ENCODE results near the gene HSPA12A. TPM values are rescaled to one million over a fixed set of nuclear protein-coding genes. Genes with fewer than 3 reads are reported as not detected.

HSPA12A gene
- total and polyA plus RNA-seq, 4 donors = 2.0 to 9.8 (median 5.0) TPM

DNA sequence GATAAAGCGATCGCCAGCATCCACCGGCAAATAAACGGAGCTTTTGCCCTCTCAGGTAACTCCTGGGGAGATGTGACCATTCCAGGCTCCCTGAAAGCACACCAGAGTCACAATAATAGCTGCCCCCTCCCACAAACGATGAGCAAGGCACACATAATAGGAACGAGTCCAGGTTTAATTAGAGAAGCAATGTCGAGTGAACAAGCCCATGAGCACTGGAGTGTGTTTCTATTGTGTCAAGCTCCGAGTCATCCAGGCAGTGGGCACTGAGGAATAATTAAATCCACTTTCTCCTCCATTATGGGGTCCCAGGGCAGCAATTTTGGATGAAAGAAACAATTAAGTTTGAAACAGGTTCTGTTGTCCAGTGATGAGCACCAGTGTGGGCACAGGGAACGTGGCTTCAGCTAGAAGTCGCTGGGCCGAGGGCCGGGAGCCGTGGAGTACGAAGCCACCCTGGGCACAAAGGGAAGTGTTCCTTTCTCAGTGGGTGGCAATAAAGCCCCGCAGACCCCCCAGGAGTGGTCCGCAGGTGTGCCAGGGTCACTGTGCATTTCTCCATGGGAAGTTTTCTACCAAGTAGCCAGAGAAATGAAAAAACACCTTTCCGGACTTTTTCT, 109.7 kb downstream of the HSPA12A start:
- ATAC-seq (ENCODE audit: insufficient read depth, low FRiP score) = no peak
- no peak for DNase-seq

DNA sequence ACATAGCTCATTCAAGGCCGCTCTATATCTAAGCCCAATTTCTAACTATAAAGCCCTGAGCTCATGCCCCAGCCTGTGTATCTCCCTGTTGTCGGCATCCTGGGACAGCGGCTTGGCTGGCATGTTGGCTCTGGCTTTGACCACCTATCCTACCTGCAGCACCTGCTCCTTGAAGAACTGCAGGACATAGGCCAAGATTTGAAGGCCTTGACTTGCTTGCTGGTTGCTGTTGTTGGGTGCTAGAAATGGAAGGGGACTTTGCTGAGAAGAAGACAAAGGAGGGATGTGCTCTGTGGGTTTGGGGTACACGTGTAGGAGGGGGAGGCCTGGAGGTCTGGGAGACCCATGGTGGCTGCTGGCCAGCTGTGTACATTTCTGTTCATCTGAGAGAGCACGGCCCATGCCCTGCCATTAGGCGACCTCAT, 110.5 kb downstream of the HSPA12A start:
- Histone ChIP-seq H3K9me3 (ENCODE audit: control insufficient read depth in 4 of 4, insufficient read depth in 3 of 4, low read length in 3 of 4) (peaks cover 0 to 2% (median 0%) of the 10 kb centered on the region in 4 donors), H3K36me3 (ENCODE audit: control insufficient read depth in 4 of 4, insufficient read depth in 4 of 4, low read length in 4 of 4) (no peaks in the 10 kb centered on the region), H3K4me1 (ENCODE audit: control insufficient read depth in 5 of 5, insufficient read depth in 5 of 5, low read length in 5 of 5) (peaks cover 0 to 3% (median 0%) of the 10 kb centered on the region in 5 donors), H3K27ac (ENCODE audit: low read depth in 1 of 2, low read length in 1 of 2) (no peak overlapping the region), H3K27me3 (ENCODE audit: control insufficient read depth in 3 of 3, insufficient read depth in 3 of 3, low read length in 2 of 3) (peaks cover 0 to 7% (median 0%) of the 10 kb centered on the region in 3 donors), H3K9ac (ENCODE audit: insufficient read depth in 1 of 2, low read length in 2 of 2) (no peak overlapping the region), H3K4me3 (no peak overlapping the region)
- DNase-seq (no peak), ATAC-seq (ENCODE audit: insufficient read depth, low FRiP score) (no peak)
- WGBS, 2 donors = 85 to 91% methylated on average over 6 of the region's 6 CpGs
- TF ChIP-seq, protein P1, sequence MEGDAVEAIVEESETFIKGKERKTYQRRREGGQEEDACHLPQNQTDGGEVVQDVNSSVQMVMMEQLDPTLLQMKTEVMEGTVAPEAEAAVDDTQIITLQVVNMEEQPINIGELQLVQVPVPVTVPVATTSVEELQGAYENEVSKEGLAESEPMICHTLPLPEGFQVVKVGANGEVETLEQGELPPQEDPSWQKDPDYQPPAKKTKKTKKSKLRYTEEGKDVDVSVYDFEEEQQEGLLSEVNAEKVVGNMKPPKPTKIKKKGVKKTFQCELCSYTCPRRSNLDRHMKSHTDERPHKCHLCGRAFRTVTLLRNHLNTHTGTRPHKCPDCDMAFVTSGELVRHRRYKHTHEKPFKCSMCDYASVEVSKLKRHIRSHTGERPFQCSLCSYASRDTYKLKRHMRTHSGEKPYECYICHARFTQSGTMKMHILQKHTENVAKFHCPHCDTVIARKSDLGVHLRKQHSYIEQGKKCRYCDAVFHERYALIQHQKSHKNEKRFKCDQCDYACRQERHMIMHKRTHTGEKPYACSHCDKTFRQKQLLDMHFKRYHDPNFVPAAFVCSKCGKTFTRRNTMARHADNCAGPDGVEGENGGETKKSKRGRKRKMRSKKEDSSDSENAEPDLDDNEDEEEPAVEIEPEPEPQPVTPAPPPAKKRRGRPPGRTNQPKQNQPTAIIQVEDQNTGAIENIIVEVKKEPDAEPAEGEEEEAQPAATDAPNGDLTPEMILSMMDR (IDR thresholded peaks at IDR 0.05; ENCODE audit: control extremely low read depth, extremely low read depth) = no peak

More for the DNA sequence above, 109.7 kb downstream of the HSPA12A start:
- peaks cover 0 to under 1% (median 0%) of the 10 kb centered on the region in 5 donors for H3K4me1 ChIP-seq (ENCODE audit: control insufficient read depth in 5 of 5, insufficient read depth in 5 of 5, low read length in 5 of 5)
- TF ChIP-seq, protein P1 (IDR thresholded peaks at IDR 0.05; ENCODE audit: control extremely low read depth, extremely low read depth) = no peak
- no peaks in the 10 kb centered on the region for H3K9me3 ChIP-seq (ENCODE audit: control insufficient read depth in 4 of 4, insufficient read depth in 3 of 4, low read length in 3 of 4)
- H3K9ac ChIP-seq (ENCODE audit: insufficient read depth in 1 of 2, low read length in 2 of 2) = no peak overlapping the region
- H3K36me3 ChIP-seq (ENCODE audit: control insufficient read depth in 4 of 4, insufficient read depth in 4 of 4, low read length in 4 of 4) = no peaks in the 10 kb centered on the region
- no peak overlapping the region for H3K4me3 ChIP-seq
- peaks cover 0 to 2% (median 0%) of the 10 kb centered on the region in 3 donors for H3K27me3 ChIP-seq (ENCODE audit: control insufficient read depth in 3 of 3, insufficient read depth in 3 of 3, low read length in 2 of 3)
- no peak overlapping the region for H3K27ac ChIP-seq (ENCODE audit: low read depth in 1 of 2, low read length in 1 of 2)
- WGBS, 2 donors = 92 to 95% methylated on average over 17 of the region's 17 CpGs

DNA sequence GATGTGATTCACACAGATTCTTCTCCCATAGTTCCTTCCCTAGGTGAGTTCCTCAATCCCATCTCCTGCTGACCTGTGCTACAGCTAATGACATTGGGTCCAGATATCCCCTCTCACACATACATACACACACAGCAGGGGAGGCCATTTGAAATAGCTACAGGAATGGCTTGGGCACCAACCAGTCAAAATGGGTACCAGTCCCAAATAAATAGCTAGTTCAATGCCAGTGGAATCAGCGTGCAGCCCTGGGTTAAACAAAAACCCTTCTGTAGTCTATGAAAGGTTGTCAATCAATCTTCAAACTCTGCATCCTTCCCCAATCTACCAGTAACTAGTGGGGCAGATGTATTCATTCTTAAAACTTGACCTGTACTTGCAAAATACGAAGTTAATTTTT, 112.3 kb downstream of the HSPA12A start:
- TF ChIP-seq, protein P1 (IDR thresholded peaks at IDR 0.05; ENCODE audit: control extremely low read depth, extremely low read depth) = no peak
- no peaks in the 10 kb centered on the region for H3K36me3 ChIP-seq (ENCODE audit: control insufficient read depth in 4 of 4, insufficient read depth in 4 of 4, low read length in 4 of 4)
- H3K4me1 ChIP-seq (ENCODE audit: control insufficient read depth in 5 of 5, insufficient read depth in 5 of 5, low read length in 5 of 5) = peaks cover 0 to 3% (median 0%) of the 10 kb centered on the region in 5 donors
- H3K9ac ChIP-seq (ENCODE audit: insufficient read depth in 1 of 2, low read length in 2 of 2) = no peak overlapping the region
- ATAC-seq (ENCODE audit: insufficient read depth, low FRiP score) (no peak), DNase-seq (no peak)
- H3K4me3 ChIP-seq = no peak overlapping the region
- H3K27ac ChIP-seq (ENCODE audit: low read depth in 1 of 2, low read length in 1 of 2) = no peak overlapping the region
- peaks cover 0 to 2% (median 0%) of the 10 kb centered on the region in 4 donors for H3K9me3 ChIP-seq (ENCODE audit: control insufficient read depth in 4 of 4, insufficient read depth in 3 of 4, low read length in 3 of 4)
- peaks cover 4 to 13% (median 4%) of the 10 kb centered on the region in 3 donors for H3K27me3 ChIP-seq (ENCODE audit: control insufficient read depth in 3 of 3, insufficient read depth in 3 of 3, low read length in 2 of 3)
- WGBS, 2 donors = 80 to 90% methylated on average over 2 of the region's 2 CpGs
